Measurements from ENCODE around the gene NHLRC2. TPM values are rescaled to one million over a fixed set of nuclear protein-coding genes. Genes with fewer than 3 reads are reported as not detected.

The NHLRC2 gene
- total and polyA plus RNA-seq, 9 donors, result 5.8 to 71.7 (median 43.8) TPM

GRCh38 chr10:113945687-113946085, 91.2 kb downstream of the NHLRC2 start:
- Histone ChIP-seq H3K36me3 (no peaks in the 10 kb centered on the region), H3K4me1 (ENCODE audit: insufficient read depth) (no peaks in the 10 kb centered on the region), H3K27me3 (no peaks in the 10 kb centered on the region), H3K27ac (no peak overlapping the region), H3K9me3 (no peaks in the 10 kb centered on the region), H3K4me3 (no peak overlapping the region)
- TF ChIP-seq CTCF (IDR thresholded peaks at IDR 0.05), result no peak
- no peak for TF ChIP-seq EP300 (IDR thresholded peaks at IDR 0.05)
- no peak for TF ChIP-seq POLR2A (IDR thresholded peaks at IDR 0.05)
- no peak for DNase-seq
- intact Hi-C loops (cut with DNase I), result no loop called here
- 87 to 91% (median 89%) methylated on average over 4 of the region's 4 CpGs for WGBS, 3 donors

DNA sequence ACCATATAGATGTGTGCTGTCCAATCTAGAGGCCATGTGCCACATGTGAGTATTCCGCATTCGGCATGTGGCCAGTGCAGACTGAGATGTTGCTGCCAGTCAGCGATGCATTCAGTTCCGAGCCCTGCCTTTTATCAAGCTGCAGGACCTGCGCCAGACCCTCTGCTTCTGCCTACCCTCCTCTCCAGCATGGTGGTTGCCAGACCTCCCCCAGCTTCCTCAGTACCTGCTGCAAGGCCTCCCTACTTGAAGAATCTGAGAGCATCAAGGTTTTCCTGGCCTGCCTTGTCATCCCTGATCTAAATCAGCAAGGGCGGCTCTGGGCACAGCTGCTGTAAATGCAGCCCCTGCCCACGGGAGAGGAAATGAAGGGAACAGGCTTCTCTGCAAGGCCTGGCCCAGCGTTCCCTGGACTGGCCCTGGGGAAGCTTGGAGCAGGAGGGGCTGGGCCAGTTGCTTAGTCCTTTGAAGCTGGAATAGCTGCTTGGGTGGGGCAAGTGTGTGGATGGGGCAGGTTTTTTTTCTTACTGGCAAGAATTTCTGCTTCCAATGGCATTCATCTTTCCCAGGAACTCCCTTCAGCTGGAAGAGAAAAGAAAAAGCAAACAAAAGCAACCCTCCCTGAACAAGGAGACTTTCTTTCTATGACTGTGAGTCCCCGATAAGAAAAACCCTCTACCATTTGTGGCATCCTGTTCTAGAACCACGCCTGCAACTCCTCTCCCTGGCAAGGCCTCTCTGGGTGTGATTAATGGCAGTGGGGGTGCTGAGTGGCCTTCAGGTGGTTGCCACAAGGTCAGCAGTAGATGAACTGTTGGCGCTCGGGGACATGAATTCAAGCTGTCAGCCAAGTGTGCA, 93.0 kb downstream of the NHLRC2 start:
- WGBS, 3 donors, result 50 to 59% (median 58%) methylated on average over 12 of the region's 12 CpGs
- H3K27ac ChIP-seq, result no peak overlapping the region
- DNase-seq, result no peak

DNA sequence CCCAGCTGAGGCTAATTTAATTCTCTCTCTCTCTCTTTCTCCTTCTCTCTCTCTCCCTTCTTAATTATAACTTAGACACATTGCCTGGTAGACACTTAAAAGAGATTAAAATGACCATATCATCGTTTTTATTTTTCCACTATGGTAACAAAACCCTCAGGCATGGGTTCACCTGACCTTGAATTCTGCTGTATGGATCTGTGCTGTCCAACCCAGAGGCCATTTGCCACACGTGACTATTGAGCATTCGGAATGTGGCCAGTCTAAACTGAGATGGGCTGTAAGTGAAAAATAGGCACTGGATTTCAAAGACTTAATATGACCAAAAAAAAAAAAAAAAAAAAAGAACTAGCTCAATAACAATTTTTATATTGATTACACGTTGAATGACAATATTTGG, 93.6 kb downstream of the NHLRC2 start:
- intact Hi-C loops (cut with DNase I), result no loop called here
- no peak for DNase-seq
- Histone ChIP-seq H3K27ac (no peak overlapping the region), H3K27me3 (no peaks in the 10 kb centered on the region), H3K4me1 (ENCODE audit: insufficient read depth) (no peaks in the 10 kb centered on the region), H3K36me3 (no peaks in the 10 kb centered on the region), H3K9me3 (no peaks in the 10 kb centered on the region), H3K4me3 (no peak overlapping the region)
- 43 to 57% (median 47%) methylated on average over 4 of the region's 4 CpGs for WGBS, 3 donors
- no peak for TF ChIP-seq CTCF (IDR thresholded peaks at IDR 0.05)
- TF ChIP-seq EP300 (IDR thresholded peaks at IDR 0.05), result no peak
- no peak for TF ChIP-seq POLR2A (IDR thresholded peaks at IDR 0.05)

More for the DNA sequence above, 93.0 kb downstream of the NHLRC2 start:
- intact Hi-C loops (cut with DNase I), result no loop called here
- Histone ChIP-seq H3K4me1 (ENCODE audit: insufficient read depth) (no peaks in the 10 kb centered on the region), H3K9me3 (no peaks in the 10 kb centered on the region), H3K36me3 (no peaks in the 10 kb centered on the region), H3K4me3 (no peak overlapping the region), H3K27me3 (no peaks in the 10 kb centered on the region)
- TF ChIP-seq POLR2A (IDR thresholded peaks at IDR 0.05), result no peak
- no peak for TF ChIP-seq EP300 (IDR thresholded peaks at IDR 0.05)
- TF ChIP-seq CTCF (IDR thresholded peaks at IDR 0.05), result no peak

GRCh38 chr10:113950268-113950667, 95.8 kb downstream of the NHLRC2 start:
- DNase-seq, result no peak
- no peaks in the 10 kb centered on the region for H3K27me3 ChIP-seq
- no peaks in the 10 kb centered on the region for H3K4me1 ChIP-seq (ENCODE audit: insufficient read depth)
- intact Hi-C loops (cut with DNase I), result no loop called here
- H3K4me3 ChIP-seq, result no peak overlapping the region
- H3K27ac ChIP-seq, result no peak overlapping the region
- TF ChIP-seq CTCF (IDR thresholded peaks at IDR 0.05), result no peak
- no peaks in the 10 kb centered on the region for H3K36me3 ChIP-seq
- no peaks in the 10 kb centered on the region for H3K9me3 ChIP-seq

All from ovary (tissue), 9 donors.